ENCODE measurements around the gene DPM2.

DNA sequence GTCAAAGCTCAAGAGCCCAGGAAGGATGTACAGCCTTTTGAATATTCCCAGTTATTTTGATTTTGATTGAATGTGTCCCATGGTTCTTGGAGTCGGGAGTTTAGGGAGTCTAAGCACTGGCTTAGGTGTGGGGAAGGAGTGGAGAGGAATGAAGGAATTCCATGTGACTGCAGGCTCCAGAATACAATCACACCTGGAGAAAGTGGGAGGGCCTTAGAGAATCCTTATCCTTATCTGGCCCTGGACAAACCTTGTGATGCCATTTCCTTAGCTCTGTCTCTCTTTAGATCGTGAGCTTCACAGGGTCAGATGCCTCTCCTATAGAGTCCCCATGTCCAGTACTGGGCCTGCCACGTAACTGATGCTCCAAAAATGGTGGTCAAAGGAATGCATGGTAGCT is 47.4 kb upstream of the DPM2 start:
- TF ChIP-seq, protein P1, sequence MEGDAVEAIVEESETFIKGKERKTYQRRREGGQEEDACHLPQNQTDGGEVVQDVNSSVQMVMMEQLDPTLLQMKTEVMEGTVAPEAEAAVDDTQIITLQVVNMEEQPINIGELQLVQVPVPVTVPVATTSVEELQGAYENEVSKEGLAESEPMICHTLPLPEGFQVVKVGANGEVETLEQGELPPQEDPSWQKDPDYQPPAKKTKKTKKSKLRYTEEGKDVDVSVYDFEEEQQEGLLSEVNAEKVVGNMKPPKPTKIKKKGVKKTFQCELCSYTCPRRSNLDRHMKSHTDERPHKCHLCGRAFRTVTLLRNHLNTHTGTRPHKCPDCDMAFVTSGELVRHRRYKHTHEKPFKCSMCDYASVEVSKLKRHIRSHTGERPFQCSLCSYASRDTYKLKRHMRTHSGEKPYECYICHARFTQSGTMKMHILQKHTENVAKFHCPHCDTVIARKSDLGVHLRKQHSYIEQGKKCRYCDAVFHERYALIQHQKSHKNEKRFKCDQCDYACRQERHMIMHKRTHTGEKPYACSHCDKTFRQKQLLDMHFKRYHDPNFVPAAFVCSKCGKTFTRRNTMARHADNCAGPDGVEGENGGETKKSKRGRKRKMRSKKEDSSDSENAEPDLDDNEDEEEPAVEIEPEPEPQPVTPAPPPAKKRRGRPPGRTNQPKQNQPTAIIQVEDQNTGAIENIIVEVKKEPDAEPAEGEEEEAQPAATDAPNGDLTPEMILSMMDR (IDR thresholded peaks at IDR 0.05; ENCODE audit: insufficient read depth, low read length): no peak
- TF ChIP-seq POLR2AphosphoS5 (IDR thresholded peaks at IDR 0.05; ENCODE audit: low read depth) (no peak), GABPA (IDR thresholded peaks at IDR 0.05; ENCODE audit: low read depth) (no peak), SPI1 (IDR thresholded peaks at IDR 0.05; ENCODE audit: borderline replicate concordance, low read depth) (no peak)
- TF ChIP-seq, protein P2, sequence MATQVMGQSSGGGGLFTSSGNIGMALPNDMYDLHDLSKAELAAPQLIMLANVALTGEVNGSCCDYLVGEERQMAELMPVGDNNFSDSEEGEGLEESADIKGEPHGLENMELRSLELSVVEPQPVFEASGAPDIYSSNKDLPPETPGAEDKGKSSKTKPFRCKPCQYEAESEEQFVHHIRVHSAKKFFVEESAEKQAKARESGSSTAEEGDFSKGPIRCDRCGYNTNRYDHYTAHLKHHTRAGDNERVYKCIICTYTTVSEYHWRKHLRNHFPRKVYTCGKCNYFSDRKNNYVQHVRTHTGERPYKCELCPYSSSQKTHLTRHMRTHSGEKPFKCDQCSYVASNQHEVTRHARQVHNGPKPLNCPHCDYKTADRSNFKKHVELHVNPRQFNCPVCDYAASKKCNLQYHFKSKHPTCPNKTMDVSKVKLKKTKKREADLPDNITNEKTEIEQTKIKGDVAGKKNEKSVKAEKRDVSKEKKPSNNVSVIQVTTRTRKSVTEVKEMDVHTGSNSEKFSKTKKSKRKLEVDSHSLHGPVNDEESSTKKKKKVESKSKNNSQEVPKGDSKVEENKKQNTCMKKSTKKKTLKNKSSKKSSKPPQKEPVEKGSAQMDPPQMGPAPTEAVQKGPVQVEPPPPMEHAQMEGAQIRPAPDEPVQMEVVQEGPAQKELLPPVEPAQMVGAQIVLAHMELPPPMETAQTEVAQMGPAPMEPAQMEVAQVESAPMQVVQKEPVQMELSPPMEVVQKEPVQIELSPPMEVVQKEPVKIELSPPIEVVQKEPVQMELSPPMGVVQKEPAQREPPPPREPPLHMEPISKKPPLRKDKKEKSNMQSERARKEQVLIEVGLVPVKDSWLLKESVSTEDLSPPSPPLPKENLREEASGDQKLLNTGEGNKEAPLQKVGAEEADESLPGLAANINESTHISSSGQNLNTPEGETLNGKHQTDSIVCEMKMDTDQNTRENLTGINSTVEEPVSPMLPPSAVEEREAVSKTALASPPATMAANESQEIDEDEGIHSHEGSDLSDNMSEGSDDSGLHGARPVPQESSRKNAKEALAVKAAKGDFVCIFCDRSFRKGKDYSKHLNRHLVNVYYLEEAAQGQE (IDR thresholded peaks at IDR 0.05; ENCODE audit: insufficient replicate concordance, low read depth): no peak
